Measurements from ENCODE around the gene MRGPRG. TPM values are rescaled to one million over a fixed set of nuclear protein-coding genes. Genes with fewer than 3 reads are reported as not detected.

The MRGPRG gene
- total RNA-seq, 2 experiments from 2014 or later = not detected

DNA sequence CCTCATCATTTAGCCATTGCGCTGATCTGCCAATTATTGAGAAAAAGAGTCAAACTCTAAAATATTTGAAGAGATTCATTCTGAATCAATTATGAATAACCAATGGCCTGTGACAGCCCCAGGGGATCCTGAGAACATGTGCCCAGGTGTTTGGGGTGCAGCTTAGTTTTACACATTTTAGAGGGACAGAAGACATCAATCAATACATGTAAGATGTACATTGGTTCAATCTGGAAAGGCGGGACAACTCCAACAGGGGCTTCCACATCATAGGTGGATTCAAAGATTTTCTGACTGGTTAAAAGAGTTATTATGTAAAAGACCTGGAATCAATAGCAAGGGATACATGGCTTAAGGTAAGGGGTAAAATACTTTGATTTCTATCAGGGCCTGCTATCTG lies 18.5 kb upstream of the MRGPRG start:
- DNase-seq (ENCODE audit: low spot score) = no peak
- ChIA-PET POLR2A (no interaction called here), CTCF (ENCODE audit: unreplicated experiment) (no interaction called here)
- TF ChIP-seq EZH2phosphoT487 (IDR thresholded peaks at IDR 0.05; ENCODE audit: borderline replicate concordance, low read depth, low read length) = no peak
- TF ChIP-seq, protein P1, sequence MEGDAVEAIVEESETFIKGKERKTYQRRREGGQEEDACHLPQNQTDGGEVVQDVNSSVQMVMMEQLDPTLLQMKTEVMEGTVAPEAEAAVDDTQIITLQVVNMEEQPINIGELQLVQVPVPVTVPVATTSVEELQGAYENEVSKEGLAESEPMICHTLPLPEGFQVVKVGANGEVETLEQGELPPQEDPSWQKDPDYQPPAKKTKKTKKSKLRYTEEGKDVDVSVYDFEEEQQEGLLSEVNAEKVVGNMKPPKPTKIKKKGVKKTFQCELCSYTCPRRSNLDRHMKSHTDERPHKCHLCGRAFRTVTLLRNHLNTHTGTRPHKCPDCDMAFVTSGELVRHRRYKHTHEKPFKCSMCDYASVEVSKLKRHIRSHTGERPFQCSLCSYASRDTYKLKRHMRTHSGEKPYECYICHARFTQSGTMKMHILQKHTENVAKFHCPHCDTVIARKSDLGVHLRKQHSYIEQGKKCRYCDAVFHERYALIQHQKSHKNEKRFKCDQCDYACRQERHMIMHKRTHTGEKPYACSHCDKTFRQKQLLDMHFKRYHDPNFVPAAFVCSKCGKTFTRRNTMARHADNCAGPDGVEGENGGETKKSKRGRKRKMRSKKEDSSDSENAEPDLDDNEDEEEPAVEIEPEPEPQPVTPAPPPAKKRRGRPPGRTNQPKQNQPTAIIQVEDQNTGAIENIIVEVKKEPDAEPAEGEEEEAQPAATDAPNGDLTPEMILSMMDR (conservative IDR thresholded peaks at IDR 0.05; ENCODE audit: low read length) = no peak
- no peak overlapping the region for H2AFZ ChIP-seq (ENCODE audit: low read length)
- H3K9me2 ChIP-seq (ENCODE audit: insufficient read depth, low read length) = no peaks in the 10 kb centered on the region
- intact Hi-C loops (cut with micrococcal nuclease; ENCODE audit: unreplicated experiment) = no loop called here
- no peak overlapping the region for H3K4me2 ChIP-seq (ENCODE audit: low read length)
- H3K27ac ChIP-seq (ENCODE audit: low read depth, low read length, poor library complexity, severe bottlenecking) = no peak overlapping the region
- H3K4me1 ChIP-seq (ENCODE audit: insufficient read depth, low read length, poor library complexity, severe bottlenecking) = no peaks in the 10 kb centered on the region
- BruUV-seq (replicated peaks) = no TSS peak
- no peaks in the 10 kb centered on the region for H3K79me2 ChIP-seq (ENCODE audit: insufficient read depth, low read depth, low read length)
- no peaks in the 10 kb centered on the region for H3K36me3 ChIP-seq (ENCODE audit: insufficient read depth, low read length)
- H3K4me3 ChIP-seq (ENCODE audit: low read depth, low read length, poor library complexity, severe bottlenecking) = no peak overlapping the region
- no peaks in the 10 kb centered on the region for H4K20me1 ChIP-seq (ENCODE audit: insufficient read depth, low read length)
- H3K9me3 ChIP-seq (ENCODE audit: low read length) = no peaks in the 10 kb centered on the region

DNA sequence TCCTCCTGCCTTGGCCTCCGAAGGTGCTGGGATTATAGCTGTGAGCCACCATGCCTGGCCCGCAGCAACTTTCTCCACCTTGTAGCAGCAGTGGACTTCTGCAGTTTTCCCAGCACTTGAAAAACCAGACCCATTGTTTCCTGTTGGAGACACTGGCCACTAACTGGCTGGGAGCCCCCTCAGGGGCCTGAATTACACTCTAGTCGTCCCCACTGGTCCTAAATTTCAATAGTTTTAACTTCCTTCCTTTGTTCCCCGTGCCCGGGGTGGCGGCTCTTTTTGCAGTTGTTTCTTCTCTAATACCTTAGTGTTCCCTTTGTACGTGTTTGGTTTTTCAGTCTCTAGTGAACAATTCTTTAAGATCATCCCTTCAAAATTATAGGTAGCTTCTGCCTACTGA lies 16.2 kb upstream of the MRGPRG start:
- H3K9me3 ChIP-seq (ENCODE audit: low read length) = no peaks in the 10 kb centered on the region
- H3K4me1 ChIP-seq (ENCODE audit: insufficient read depth, low read length, poor library complexity, severe bottlenecking) = no peaks in the 10 kb centered on the region
- no peaks in the 10 kb centered on the region for H3K79me2 ChIP-seq (ENCODE audit: insufficient read depth, low read depth, low read length)
- no peaks in the 10 kb centered on the region for H3K9me2 ChIP-seq (ENCODE audit: insufficient read depth, low read length)
- BruUV-seq (replicated peaks) = no TSS peak
- intact Hi-C loops (cut with micrococcal nuclease; ENCODE audit: unreplicated experiment) = no loop called here
- ChIA-PET CTCF (ENCODE audit: unreplicated experiment) (no interaction called here), POLR2A (interaction anchor here (0.6 kb wide), 1 partner anchor 725 kb away, joined by 4 read pairs; no protein-coding TSS in a partner anchor)
- H3K27ac ChIP-seq (ENCODE audit: low read depth, low read length, poor library complexity, severe bottlenecking) = no peak overlapping the region
- H3K36me3 ChIP-seq (ENCODE audit: insufficient read depth, low read length) = no peaks in the 10 kb centered on the region
- H4K20me1 ChIP-seq (ENCODE audit: insufficient read depth, low read length) = no peaks in the 10 kb centered on the region
- no peak for TF ChIP-seq EZH2phosphoT487 (IDR thresholded peaks at IDR 0.05; ENCODE audit: borderline replicate concordance, low read depth, low read length)
- TF ChIP-seq, protein P1 (conservative IDR thresholded peaks at IDR 0.05; ENCODE audit: low read length) = no peak
- H3K4me3 ChIP-seq (ENCODE audit: low read depth, low read length, poor library complexity, severe bottlenecking) = no peak overlapping the region
- no peak overlapping the region for H2AFZ ChIP-seq (ENCODE audit: low read length)
- H3K4me2 ChIP-seq (ENCODE audit: low read length) = no peak overlapping the region
- no peak for DNase-seq (ENCODE audit: low spot score)

DNA sequence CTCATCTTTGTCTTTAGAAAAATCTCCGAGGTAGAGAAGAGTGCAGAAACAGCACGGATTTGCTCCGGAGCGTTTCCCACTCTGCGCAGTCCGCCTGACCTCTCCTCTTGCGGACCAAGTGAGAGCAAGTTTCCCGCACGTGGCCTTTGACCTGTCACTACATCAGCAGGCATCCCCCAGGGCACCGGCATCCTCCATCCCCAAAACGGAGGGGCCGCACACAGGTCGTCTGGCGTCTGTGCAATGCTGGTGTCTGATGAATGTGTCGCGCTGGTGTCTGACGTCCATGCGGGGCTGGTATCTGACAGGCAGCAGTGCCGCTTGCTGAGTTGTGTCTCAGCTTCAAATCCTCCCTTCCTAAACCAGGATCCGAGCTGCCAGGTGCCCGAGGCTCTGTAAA lies 14.3 kb upstream of the MRGPRG start:
- H2AFZ ChIP-seq (ENCODE audit: low read length) = no peak overlapping the region
- BruUV-seq (replicated peaks) = no TSS peak
- H3K79me2 ChIP-seq (ENCODE audit: insufficient read depth, low read depth, low read length) = no peaks in the 10 kb centered on the region
- TF ChIP-seq, protein P1 (conservative IDR thresholded peaks at IDR 0.05; ENCODE audit: low read length) = no peak
- no peak for TF ChIP-seq EZH2phosphoT487 (IDR thresholded peaks at IDR 0.05; ENCODE audit: borderline replicate concordance, low read depth, low read length)
- no peak overlapping the region for H3K4me3 ChIP-seq (ENCODE audit: low read depth, low read length, poor library complexity, severe bottlenecking)
- H3K27ac ChIP-seq (ENCODE audit: low read depth, low read length, poor library complexity, severe bottlenecking) = no peak overlapping the region
- ChIA-PET CTCF (ENCODE audit: unreplicated experiment) (no interaction called here), POLR2A (no interaction called here)
- H3K9me2 ChIP-seq (ENCODE audit: insufficient read depth, low read length) = no peaks in the 10 kb centered on the region
- no peak overlapping the region for H3K4me2 ChIP-seq (ENCODE audit: low read length)
- no peaks in the 10 kb centered on the region for H3K4me1 ChIP-seq (ENCODE audit: insufficient read depth, low read length, poor library complexity, severe bottlenecking)
- DNase-seq (ENCODE audit: low spot score) = no peak
- H3K9me3 ChIP-seq (ENCODE audit: low read length) = no peaks in the 10 kb centered on the region
- no peaks in the 10 kb centered on the region for H3K36me3 ChIP-seq (ENCODE audit: insufficient read depth, low read length)
- no peaks in the 10 kb centered on the region for H4K20me1 ChIP-seq (ENCODE audit: insufficient read depth, low read length)
- intact Hi-C loops (cut with micrococcal nuclease; ENCODE audit: unreplicated experiment) = no loop called here
